ENCODE measurements around the gene DCAF10. TPM values are rescaled to one million over a fixed set of nuclear protein-coding genes. Genes with fewer than 3 reads are reported as not detected.

The DCAF10 gene
- total RNA-seq, 1 experiment from 2014 or later, result 11.8 TPM

- no peak overlapping the region for H3K9ac ChIP-seq (ENCODE audit: low read length)
- no peak overlapping the region for H3K4me3 ChIP-seq (ENCODE audit: low read length)
- H3K27ac ChIP-seq (ENCODE audit: low read length), result no peak overlapping the region
- H3K27me3 ChIP-seq (ENCODE audit: low read length), result no peaks in the 10 kb centered on the region
- no peak for DNase-seq
- no peaks in the 10 kb centered on the region for H3K36me3 ChIP-seq (ENCODE audit: low read depth, low read length)
- H3F3A ChIP-seq (ENCODE audit: low read length, unreplicated experiment), result no peaks in the 10 kb centered on the region
- ChIA-PET POLR2A (ENCODE audit: unreplicated experiment) (no interaction called here), CTCF (no interaction called here)
- no peaks in the 10 kb centered on the region for H3K9me3 ChIP-seq (ENCODE audit: low read length)
- no peaks in the 10 kb centered on the region for H3K9me2 ChIP-seq (replicated peaks; ENCODE audit: low read length)
- intact Hi-C loops (cut with micrococcal nuclease), result no loop called here
- H3K4me2 ChIP-seq (ENCODE audit: low read length), result no peak overlapping the region
- TF ChIP-seq EZH2phosphoT487 (IDR thresholded peaks at IDR 0.05; ENCODE audit: borderline replicate concordance, low read length) (no peak), EZH2 (IDR thresholded peaks at IDR 0.05; ENCODE audit: low read length, unreplicated experiment) (no peak), CTCF (conservative IDR thresholded peaks at IDR 0.05; ENCODE audit: low read depth, low read length) (no peak)
- H3K79me2 ChIP-seq (ENCODE audit: low read length), result peaks cover 16% of the 10 kb centered on the region
- H3K4me1 ChIP-seq (ENCODE audit: insufficient read depth, low read length), result no peaks in the 10 kb centered on the region
- ATAC-seq, result no peak
- BruUV-seq (replicated peaks), result no TSS peak
- H4K20me1 ChIP-seq (ENCODE audit: low read length), result no peaks in the 10 kb centered on the region
- H2AFZ ChIP-seq (ENCODE audit: low read length), result no peak overlapping the region
Measured at GRCh38 chr9:37811906-37812476, 11.4 kb downstream of the DCAF10 start.

- no peak for ATAC-seq
- Histone ChIP-seq H3K4me2 (ENCODE audit: low read length) (no peak overlapping the region), H3K27ac (ENCODE audit: low read length) (no peak overlapping the region), H3K4me1 (ENCODE audit: insufficient read depth, low read length) (no peaks in the 10 kb centered on the region), H2AFZ (ENCODE audit: low read length) (no peak overlapping the region), H4K20me1 (ENCODE audit: low read length) (no peaks in the 10 kb centered on the region), H3K9me3 (ENCODE audit: low read length) (no peaks in the 10 kb centered on the region), H3K9me2 (replicated peaks; ENCODE audit: low read length) (no peaks in the 10 kb centered on the region), H3K27me3 (ENCODE audit: low read length) (no peaks in the 10 kb centered on the region), H3K79me2 (ENCODE audit: low read length) (peaks cover 10% of the 10 kb centered on the region), H3K9ac (ENCODE audit: low read length) (no peak overlapping the region), H3K36me3 (ENCODE audit: low read depth, low read length) (no peaks in the 10 kb centered on the region), H3F3A (ENCODE audit: low read length, unreplicated experiment) (no peaks in the 10 kb centered on the region), H3K4me3 (ENCODE audit: low read length) (no peak overlapping the region)
- DNase-seq, result no peak
- BruUV-seq (replicated peaks), result no TSS peak
- intact Hi-C loops (cut with micrococcal nuclease), result no loop called here
- no peak for TF ChIP-seq EZH2 (IDR thresholded peaks at IDR 0.05; ENCODE audit: low read length, unreplicated experiment)
- TF ChIP-seq CTCF (conservative IDR thresholded peaks at IDR 0.05; ENCODE audit: low read depth, low read length), result no peak
- no peak for TF ChIP-seq EZH2phosphoT487 (IDR thresholded peaks at IDR 0.05; ENCODE audit: borderline replicate concordance, low read length)
- CTCF ChIA-PET, result no interaction called here
- POLR2A ChIA-PET (ENCODE audit: unreplicated experiment), result interaction anchor here (0.6 kb wide), 2 partner anchors 12 to 26 kb away, joined by 3 to 7 read pairs; no protein-coding TSS in a partner anchor
Measured at GRCh38 chr9:37812773-37813379, 12.3 kb downstream of the DCAF10 start.

- no peak overlapping the region for H3K9ac ChIP-seq (ENCODE audit: low read length)
- H2AFZ ChIP-seq (ENCODE audit: low read length), result no peak overlapping the region
- peaks cover 6% of the 10 kb centered on the region; the same call in 1 of the 2 replicates for H3K36me3 ChIP-seq (ENCODE audit: low read depth, low read length)
- no peak overlapping the region for H3K4me3 ChIP-seq (ENCODE audit: low read length)
- no peaks in the 10 kb centered on the region for H3K4me1 ChIP-seq (ENCODE audit: insufficient read depth, low read length)
- ChIA-PET POLR2A (ENCODE audit: unreplicated experiment) (interaction anchor here (0.6 kb wide), 1 partner anchor 21 kb away, joined by 5 read pairs; no protein-coding TSS in a partner anchor), CTCF (no interaction called here)
- DNase-seq, result no peak
- no peak for TF ChIP-seq CTCF (conservative IDR thresholded peaks at IDR 0.05; ENCODE audit: low read depth, low read length)
- no peak for TF ChIP-seq EZH2 (IDR thresholded peaks at IDR 0.05; ENCODE audit: low read length, unreplicated experiment)
- TF ChIP-seq EZH2phosphoT487 (IDR thresholded peaks at IDR 0.05; ENCODE audit: borderline replicate concordance, low read length), result no peak
- BruUV-seq (replicated peaks), result no TSS peak
- H3K9me2 ChIP-seq (replicated peaks; ENCODE audit: low read length), result no peaks in the 10 kb centered on the region
- no peak overlapping the region for H3K27ac ChIP-seq (ENCODE audit: low read length)
- H3K27me3 ChIP-seq (ENCODE audit: low read length), result no peaks in the 10 kb centered on the region
- H4K20me1 ChIP-seq (ENCODE audit: low read length), result no peaks in the 10 kb centered on the region
- ATAC-seq, result no peak
- no peaks in the 10 kb centered on the region for H3K9me3 ChIP-seq (ENCODE audit: low read length)
- no peak overlapping the region for H3K4me2 ChIP-seq (ENCODE audit: low read length)
- intact Hi-C loops (cut with micrococcal nuclease), result no loop called here
- H3F3A ChIP-seq (ENCODE audit: low read length, unreplicated experiment), result no peaks in the 10 kb centered on the region
- H3K79me2 ChIP-seq (ENCODE audit: low read length), result no peaks in the 10 kb centered on the region
Measured at GRCh38 chr9:37818849-37819248, 18.3 kb downstream of the DCAF10 start.
